ENCODE results near the gene HSP90B1. TPM values are rescaled to one million over a fixed set of nuclear protein-coding genes. Genes with fewer than 3 reads are reported as not detected.

The HSP90B1 gene
- total RNA-seq, 1 donor from 2014 or later, result 222 TPM

- Histone ChIP-seq H3K27ac (no peak overlapping the region), H3K36me3 (no peaks in the 10 kb centered on the region), H3K9me3 (no peaks in the 10 kb centered on the region), H3K4me3 (no peak overlapping the region), H3K4me1 (no peaks in the 10 kb centered on the region), H3K27me3 (no peaks in the 10 kb centered on the region)
- DNase-seq (ENCODE audit: extremely low spot score in 2 of 2), result no peak
- intact Hi-C loops (cut with DNase I), result no loop called here
- TF ChIP-seq POLR2AphosphoS5 (IDR thresholded peaks at IDR 0.05; ENCODE audit: insufficient read depth in 1 of 2, low read depth in 1 of 2), result no peak
- no peak for TF ChIP-seq CTCF (IDR thresholded peaks at IDR 0.05)
- no peak for TF ChIP-seq POLR2A (IDR thresholded peaks at IDR 0.05)
These were observed 66.4 kb downstream of the HSP90B1 start for GRCh38 chr12:103996595-103996994.

GRCh38 chr12:103997286-103997900, 67.2 kb downstream of the HSP90B1 start:
- intact Hi-C loops (cut with DNase I), result no loop called here
- Histone ChIP-seq H3K9me3 (no peaks in the 10 kb centered on the region), H3K27ac (peak overlapping the region; percentile 60), H3K4me1 (no peaks in the 10 kb centered on the region), H3K36me3 (no peaks in the 10 kb centered on the region), H3K4me3 (peak overlapping the region in 1 of 2 donors; percentile 8), H3K27me3 (no peaks in the 10 kb centered on the region)
- TF ChIP-seq CTCF (IDR thresholded peaks at IDR 0.05) (no peak), POLR2A (IDR thresholded peaks at IDR 0.05) (no peak), POLR2AphosphoS5 (IDR thresholded peaks at IDR 0.05; ENCODE audit: insufficient read depth in 1 of 2, low read depth in 1 of 2) (no peak)
- DNase-seq (ENCODE audit: extremely low spot score in 2 of 2), result peak in 1 of 2 donors; percentile 91

Other genes with a start within 250 kb of the HSP90B1 start
- gene NT5DC3, start 89.2 kb upstream of the HSP90B1 start, total RNA-seq, result 5.2 TPM
- 24.6 TPM for gene TDG, start 35.5 kb downstream of the HSP90B1 start, total RNA-seq
- 11.0 TPM for gene GLT8D2, start 119.8 kb downstream of the HSP90B1 start, total RNA-seq
- 28.7 TPM for gene HCFC2, start 134.1 kb downstream of the HSP90B1 start, total RNA-seq
- 32.9 TPM for gene NFYB, start 207.8 kb downstream of the HSP90B1 start, total RNA-seq

Measured in vagina (tissue), 2 donors.